ENCODE measurements around the gene SEPTIN7. TPM values are rescaled to one million over a fixed set of nuclear protein-coding genes. Genes with fewer than 3 reads are reported as not detected.
"Not testable (repeated sequence)": the region's sequence is repeated elsewhere in the genome, so short reads cannot be mapped to it uniquely, and the experiment has no call there.

Gene SEPTIN7
- 100 to 1,000 TPM; 166 to 181 (median 177) TPM for total RNA-seq

DNA sequence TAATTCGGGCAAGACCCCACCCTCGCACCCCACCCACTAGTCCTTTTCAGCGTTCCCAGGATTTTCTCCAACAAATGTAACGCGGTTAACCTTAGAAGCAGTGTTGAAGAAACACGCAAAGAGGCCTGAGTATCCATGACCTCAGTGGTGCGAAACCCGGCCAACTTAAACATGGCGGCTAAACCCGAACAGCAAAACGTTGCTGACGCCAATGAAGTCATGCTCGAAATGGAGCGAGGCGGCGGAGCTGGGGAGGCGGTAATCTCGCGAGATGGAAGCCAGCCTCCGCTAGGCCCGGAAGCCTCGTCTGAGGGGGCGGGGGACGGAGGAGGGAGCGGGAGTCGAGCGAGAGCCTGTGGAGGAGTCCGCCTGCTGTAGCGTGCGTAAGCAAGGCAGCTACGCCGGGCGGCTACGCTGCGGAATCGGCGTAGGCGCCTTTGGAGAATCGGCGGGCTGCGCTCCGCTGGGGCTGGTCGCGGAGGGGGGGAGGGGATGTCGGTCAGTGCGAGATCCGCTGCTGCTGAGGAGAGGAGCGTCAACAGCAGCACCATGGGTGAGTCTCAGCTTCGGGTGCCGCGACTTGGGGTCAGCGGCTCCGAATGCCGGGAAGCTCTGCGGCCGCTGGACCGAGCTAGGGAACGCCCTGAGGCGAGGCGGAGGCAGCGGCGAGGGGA lies at the start of gene SEPTIN7:
SEPTIN7 (plus strand) TSS at position 340 of the 674 bp plus-strand sequence; CDS start at position 493, 153 bp downstream.
- H3K27ac ChIP-seq = peak within 1 kb of the TSS; percentile 95 to 97
- H3K36me3 ChIP-seq = no peaks in the 10 kb centered on the region
- peak; percentile 93 to 96 (median 94) for TF ChIP-seq POLR2AphosphoS5 (IDR thresholded peaks at IDR 0.05)
- TF ChIP-seq, protein P1, sequence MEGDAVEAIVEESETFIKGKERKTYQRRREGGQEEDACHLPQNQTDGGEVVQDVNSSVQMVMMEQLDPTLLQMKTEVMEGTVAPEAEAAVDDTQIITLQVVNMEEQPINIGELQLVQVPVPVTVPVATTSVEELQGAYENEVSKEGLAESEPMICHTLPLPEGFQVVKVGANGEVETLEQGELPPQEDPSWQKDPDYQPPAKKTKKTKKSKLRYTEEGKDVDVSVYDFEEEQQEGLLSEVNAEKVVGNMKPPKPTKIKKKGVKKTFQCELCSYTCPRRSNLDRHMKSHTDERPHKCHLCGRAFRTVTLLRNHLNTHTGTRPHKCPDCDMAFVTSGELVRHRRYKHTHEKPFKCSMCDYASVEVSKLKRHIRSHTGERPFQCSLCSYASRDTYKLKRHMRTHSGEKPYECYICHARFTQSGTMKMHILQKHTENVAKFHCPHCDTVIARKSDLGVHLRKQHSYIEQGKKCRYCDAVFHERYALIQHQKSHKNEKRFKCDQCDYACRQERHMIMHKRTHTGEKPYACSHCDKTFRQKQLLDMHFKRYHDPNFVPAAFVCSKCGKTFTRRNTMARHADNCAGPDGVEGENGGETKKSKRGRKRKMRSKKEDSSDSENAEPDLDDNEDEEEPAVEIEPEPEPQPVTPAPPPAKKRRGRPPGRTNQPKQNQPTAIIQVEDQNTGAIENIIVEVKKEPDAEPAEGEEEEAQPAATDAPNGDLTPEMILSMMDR (IDR thresholded peaks at IDR 0.05) = peak in 1 of 3 donors; percentile 7
- TF ChIP-seq POLR2A (IDR thresholded peaks at IDR 0.05) = peak; percentile 51
- intact Hi-C loops (cut with DNase I; ENCODE audit: low total_unique reads) = no loop called here
- no peaks in the 10 kb centered on the region for H3K27me3 ChIP-seq
- peaks cover 0 to 10% of the 10 kb centered on the region in 2 donors for H3K4me1 ChIP-seq
- H3K9me3 ChIP-seq = no peaks in the 10 kb centered on the region
- DNase-seq (ENCODE audit: low spot score in 2 of 2) = peak; percentile 97 to 98
- H3K4me3 ChIP-seq = peak within 1 kb of the TSS; percentile 79 to 98 (median 90)

DNA sequence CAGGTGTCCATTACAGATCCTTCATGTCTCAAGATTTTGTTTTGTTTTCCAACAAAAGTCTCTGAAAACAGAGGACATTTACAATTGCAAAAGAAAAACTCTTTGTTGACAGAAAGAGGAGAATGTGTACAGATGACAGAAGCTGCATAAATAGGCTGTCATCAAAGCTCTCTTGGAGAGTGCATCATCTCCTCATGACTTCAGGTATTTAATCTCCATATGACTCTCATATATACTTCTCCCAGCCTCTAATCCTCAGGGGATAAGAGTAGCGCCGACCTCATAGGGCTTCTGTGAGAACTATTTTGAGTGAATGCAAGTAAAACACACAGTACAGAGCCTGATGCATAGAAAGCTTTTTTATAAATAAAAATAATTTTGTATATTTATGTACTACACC lies 48.1 kb upstream of the SEPTIN7 start:
- H3K36me3 ChIP-seq = no peaks in the 10 kb centered on the region
- no peaks in the 10 kb centered on the region for H3K27me3 ChIP-seq
- H3K9me3 ChIP-seq = no peaks in the 10 kb centered on the region
- no peak overlapping the region for H3K4me3 ChIP-seq
- H3K27ac ChIP-seq = no peak overlapping the region
- intact Hi-C loops (cut with DNase I; ENCODE audit: low total_unique reads) = no loop called here
- TF ChIP-seq POLR2AphosphoS5 (IDR thresholded peaks at IDR 0.05) (no peak), POLR2A (IDR thresholded peaks at IDR 0.05) (no peak)
- TF ChIP-seq, protein P1 (IDR thresholded peaks at IDR 0.05) = no peak
- DNase-seq (ENCODE audit: low spot score in 2 of 2) = no peak
- no peaks in the 10 kb centered on the region for H3K4me1 ChIP-seq

- H3K4me1 ChIP-seq = no peaks in the 10 kb centered on the region
- no peaks in the 10 kb centered on the region for H3K27me3 ChIP-seq
- no peak for DNase-seq (ENCODE audit: low spot score in 2 of 2)
- peak overlapping the region in 1 of 2 donors; percentile 64 for H3K27ac ChIP-seq
- no peak overlapping the region for H3K4me3 ChIP-seq
- H3K9me3 ChIP-seq = no peaks in the 10 kb centered on the region
- H3K36me3 ChIP-seq = no peaks in the 10 kb centered on the region
- intact Hi-C loops (cut with DNase I; ENCODE audit: low total_unique reads) = no loop called here
- TF ChIP-seq POLR2AphosphoS5 (IDR thresholded peaks at IDR 0.05) (no peak), POLR2A (IDR thresholded peaks at IDR 0.05) (no peak)
- TF ChIP-seq, protein P1 (IDR thresholded peaks at IDR 0.05) = no peak
These were observed 46.9 kb upstream of the SEPTIN7 start for GRCh38 chr7:35753761-35754603.

DNA sequence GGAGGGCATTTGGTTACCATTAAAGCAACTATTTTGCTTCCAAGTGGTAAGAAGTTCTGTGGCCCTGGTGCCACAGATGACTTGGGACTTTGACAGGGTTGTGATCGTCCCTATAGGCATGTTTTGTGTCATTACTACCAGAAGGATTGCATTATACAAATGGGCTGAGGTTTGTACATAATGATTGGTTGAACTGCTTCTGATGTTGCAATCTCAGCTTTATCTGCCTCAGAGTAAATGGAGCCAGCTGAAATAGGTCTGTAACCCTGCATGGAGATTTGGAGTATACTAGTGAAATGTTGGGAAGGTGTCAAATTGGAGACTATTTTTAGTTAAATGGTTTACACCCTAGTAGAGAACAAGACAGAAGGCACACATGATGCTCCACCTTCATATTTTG lies 46.1 kb upstream of the SEPTIN7 start:
- Histone ChIP-seq H3K9me3 (no peaks in the 10 kb centered on the region), H3K27me3 (no peaks in the 10 kb centered on the region), H3K4me1 (no peaks in the 10 kb centered on the region), H3K36me3 (no peaks in the 10 kb centered on the region), H3K4me3 (no peak overlapping the region), H3K27ac (peak overlapping the region in 1 of 2 donors; percentile 64)
- intact Hi-C loops (cut with DNase I; ENCODE audit: low total_unique reads) = no loop called here
- no peak for TF ChIP-seq POLR2AphosphoS5 (IDR thresholded peaks at IDR 0.05)
- TF ChIP-seq, protein P1 (IDR thresholded peaks at IDR 0.05) = no peak
- no peak for DNase-seq (ENCODE audit: low spot score in 2 of 2)

GRCh38 chr7:35755711-35756110 lies 45.1 kb upstream of the SEPTIN7 start:
- H3K36me3 ChIP-seq = no peaks in the 10 kb centered on the region
- no peaks in the 10 kb centered on the region for H3K27me3 ChIP-seq
- TF ChIP-seq POLR2A (IDR thresholded peaks at IDR 0.05) (no peak), POLR2AphosphoS5 (IDR thresholded peaks at IDR 0.05) (no peak)
- TF ChIP-seq, protein P1 (IDR thresholded peaks at IDR 0.05) = no peak
- no peak for DNase-seq (ENCODE audit: low spot score in 2 of 2)
- no peak overlapping the region for H3K27ac ChIP-seq
- intact Hi-C loops (cut with DNase I; ENCODE audit: low total_unique reads) = no loop called here
- no peaks in the 10 kb centered on the region for H3K9me3 ChIP-seq
- no peaks in the 10 kb centered on the region for H3K4me1 ChIP-seq
- H3K4me3 ChIP-seq = no peak overlapping the region

DNA sequence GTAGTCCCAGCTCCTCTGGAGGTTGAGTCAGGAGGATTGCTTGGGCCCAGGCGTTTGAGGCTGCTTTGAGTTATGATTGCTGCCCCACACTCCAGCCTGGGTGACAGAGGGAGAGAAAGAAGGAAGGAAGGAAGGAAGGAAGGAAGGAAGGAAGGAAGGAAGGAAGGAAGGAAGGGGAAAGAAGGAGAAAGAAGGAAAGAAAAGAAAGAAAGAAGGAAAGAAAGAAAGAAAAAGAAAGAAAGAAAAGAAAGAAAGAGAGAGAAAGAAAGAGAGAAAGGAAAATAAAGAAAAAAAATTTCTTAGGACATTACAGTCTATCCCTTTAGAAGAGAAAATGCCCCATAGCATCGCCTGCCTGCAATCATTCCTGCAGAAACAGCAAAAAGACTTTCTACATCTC lies 44.4 kb upstream of the SEPTIN7 start:
- H3K4me1 ChIP-seq; DNase-seq (ENCODE audit: low spot score in 2 of 2); H3K9me3 ChIP-seq; H3K4me3 ChIP-seq; H3K27ac ChIP-seq; intact Hi-C loops (cut with DNase I; ENCODE audit: low total_unique reads); H3K36me3 ChIP-seq; H3K27me3 ChIP-seq: not testable (repeated sequence)
